ENCODE results near the gene UGT1A9. TPM values are rescaled to one million over a fixed set of nuclear protein-coding genes. Genes with fewer than 3 reads are reported as not detected.
"Not testable (repeated sequence)": the region's sequence is repeated elsewhere in the genome, so short reads cannot be mapped to it uniquely, and the experiment has no call there.

Gene UGT1A9
- total RNA-seq, 8 experiments from 2014 or later, result 0.19 to 2.3 (median 0.45) TPM; not detected in 4

DNA sequence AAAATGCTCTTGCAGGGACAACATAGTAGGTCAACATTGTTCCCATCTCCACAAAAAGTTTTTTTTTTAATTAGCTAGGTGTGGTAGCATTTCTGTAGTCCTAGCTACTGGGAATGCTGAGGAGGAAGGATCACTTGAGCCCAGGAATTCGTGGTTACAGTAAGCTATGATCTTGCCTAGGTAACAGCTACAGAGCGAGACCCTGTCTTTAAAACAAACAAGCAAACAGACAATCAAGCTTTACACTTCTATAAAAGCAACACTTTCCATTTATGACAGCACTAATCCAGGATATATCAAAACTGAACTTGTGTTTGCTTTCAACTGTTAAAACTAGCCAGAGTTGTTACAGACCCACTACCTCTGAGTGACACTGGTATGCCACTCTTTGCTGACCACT lies 69.2 kb downstream of the UGT1A9 start:
- WGBS, 10 experiments, result 20 to 81% (median 53%) methylated on average over 1 to 2 of the region's 2 CpGs; no CpG with 5 or more reads in 4 of the 10 experiments
- Histone ChIP-seq H3K27ac (no peak overlapping the region), H3K4me1 (replicated peaks in 1 of 2) (no peaks in the 10 kb centered on the region), H3K4me3 (no peak overlapping the region)
- ATAC-seq (replicated peaks in 6 of 8), result peak in 1 of 8 experiments; percentile 30
- in situ Hi-C loops (cut with MboI; ENCODE audit: low pct_unique_long_range_greater_than_20kb in 2 of 9, low sequenced_read_pairs in 9 of 9, unreplicated experiment in 9 of 9), result no loop called here

DNA sequence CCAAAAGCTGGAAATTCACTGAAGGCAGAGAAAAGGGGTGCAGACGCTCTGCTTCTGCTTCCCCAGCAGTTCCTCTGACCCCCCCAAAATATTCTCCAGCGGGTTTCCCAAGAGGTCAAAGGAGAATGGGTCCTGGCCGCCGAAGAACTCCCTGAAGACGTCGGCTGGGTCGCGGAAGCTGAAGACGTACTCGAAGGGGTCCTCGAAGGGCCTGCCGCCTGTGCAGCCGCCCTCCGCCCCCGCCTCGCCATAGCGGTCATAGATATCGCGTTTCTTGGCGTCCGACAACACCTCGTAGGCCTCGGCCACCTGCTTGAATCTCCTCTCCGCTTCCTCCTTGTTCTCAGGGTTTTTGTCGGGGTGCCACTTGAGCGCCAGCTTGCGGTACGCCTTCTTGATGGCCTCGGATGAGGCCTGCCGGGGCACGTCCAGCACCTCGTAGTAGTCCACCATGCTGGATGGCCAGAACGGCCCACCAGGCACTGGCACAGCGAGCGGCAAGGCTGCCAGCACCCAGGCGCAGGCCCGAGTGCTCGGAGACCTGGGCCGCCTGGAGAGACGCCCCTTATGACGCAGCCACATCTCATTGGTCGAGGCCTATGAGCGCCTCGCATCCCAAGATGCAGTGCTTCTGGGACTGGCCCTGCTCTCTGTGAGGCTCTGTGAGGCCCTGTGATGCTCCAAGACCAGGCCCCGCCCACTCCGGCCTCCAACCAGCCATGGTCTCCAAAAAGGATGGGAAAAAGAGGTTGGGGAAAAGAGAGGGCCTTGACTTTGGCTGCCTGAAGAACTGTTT lies 72.0 kb downstream of the UGT1A9 start:
- Histone ChIP-seq H3K4me3 (no peak overlapping the region), H3K4me1 (replicated peaks in 1 of 2) (no peaks in the 10 kb centered on the region), H3K27ac (no peak overlapping the region)
- ATAC-seq (replicated peaks in 6 of 8), result no peak
- WGBS, 10 experiments, result 96 to 100% (median 96%) methylated on average over 4 to 13 of the region's 46 CpGs; no CpG with 5 or more reads in 7 of the 10 experiments
- in situ Hi-C loops (cut with MboI; ENCODE audit: low pct_unique_long_range_greater_than_20kb in 2 of 9, low sequenced_read_pairs in 9 of 9, unreplicated experiment in 9 of 9), result no loop called here

DNA sequence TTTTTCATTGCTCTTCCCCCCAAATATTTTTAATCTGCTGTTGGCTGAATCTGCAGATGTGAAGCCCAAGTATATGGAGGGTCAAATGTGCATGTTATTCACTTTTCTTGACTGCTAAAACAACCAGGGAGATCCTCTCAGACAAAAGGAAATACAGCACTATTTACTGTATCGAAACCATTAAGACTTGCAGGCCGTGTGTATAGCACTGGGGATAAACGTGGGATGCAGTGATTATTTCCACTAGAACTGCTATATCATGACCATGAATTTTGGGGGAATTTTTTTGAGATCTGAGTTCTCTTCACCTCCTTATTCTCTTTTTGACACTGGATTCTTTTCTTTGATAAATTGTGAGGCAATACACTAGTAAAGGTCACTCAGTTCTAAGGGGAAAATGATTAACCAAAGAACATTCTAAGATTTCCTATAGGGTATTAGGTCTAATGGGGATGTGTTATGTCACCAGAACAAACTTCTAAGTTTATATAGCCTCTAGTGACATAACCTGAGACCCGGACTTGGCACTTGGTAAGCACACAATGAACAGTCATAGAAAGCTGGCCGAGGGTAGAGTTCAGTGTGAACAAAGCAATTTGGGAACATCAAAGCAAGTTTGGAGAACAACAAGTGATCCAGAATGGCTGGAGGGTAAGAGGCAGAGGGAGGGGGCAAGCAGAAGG lies 73.5 kb downstream of the UGT1A9 start:
- WGBS, 10 experiments, result 6 to 94% (median 38%) methylated on average over 1 to 3 of the region's 5 CpGs; no CpG with 5 or more reads in 3 of the 10 experiments
- Histone ChIP-seq H3K4me1 (replicated peaks in 1 of 2) (no peaks in the 10 kb centered on the region), H3K4me3 (no peak overlapping the region), H3K27ac (no peak overlapping the region)
- in situ Hi-C loops (cut with MboI; ENCODE audit: low pct_unique_long_range_greater_than_20kb in 2 of 9, low sequenced_read_pairs in 9 of 9, unreplicated experiment in 9 of 9), result no loop called here
- ATAC-seq (replicated peaks in 6 of 8), result no peak

- WGBS, 10 experiments, result 60% methylated on average over 1 of the region's 2 CpGs; no CpG with 5 or more reads in 9 of the 10 experiments
- H3K4me1 ChIP-seq (replicated peaks in 1 of 2); H3K4me3 ChIP-seq; in situ Hi-C loops (cut with MboI; ENCODE audit: low pct_unique_long_range_greater_than_20kb in 2 of 9, low sequenced_read_pairs in 9 of 9, unreplicated experiment in 9 of 9); ATAC-seq (replicated peaks in 6 of 8); H3K27ac ChIP-seq: not testable (repeated sequence)
Observed at GRCh38 chr2:233745838-233746237, 74.1 kb downstream of the UGT1A9 start.

DNA sequence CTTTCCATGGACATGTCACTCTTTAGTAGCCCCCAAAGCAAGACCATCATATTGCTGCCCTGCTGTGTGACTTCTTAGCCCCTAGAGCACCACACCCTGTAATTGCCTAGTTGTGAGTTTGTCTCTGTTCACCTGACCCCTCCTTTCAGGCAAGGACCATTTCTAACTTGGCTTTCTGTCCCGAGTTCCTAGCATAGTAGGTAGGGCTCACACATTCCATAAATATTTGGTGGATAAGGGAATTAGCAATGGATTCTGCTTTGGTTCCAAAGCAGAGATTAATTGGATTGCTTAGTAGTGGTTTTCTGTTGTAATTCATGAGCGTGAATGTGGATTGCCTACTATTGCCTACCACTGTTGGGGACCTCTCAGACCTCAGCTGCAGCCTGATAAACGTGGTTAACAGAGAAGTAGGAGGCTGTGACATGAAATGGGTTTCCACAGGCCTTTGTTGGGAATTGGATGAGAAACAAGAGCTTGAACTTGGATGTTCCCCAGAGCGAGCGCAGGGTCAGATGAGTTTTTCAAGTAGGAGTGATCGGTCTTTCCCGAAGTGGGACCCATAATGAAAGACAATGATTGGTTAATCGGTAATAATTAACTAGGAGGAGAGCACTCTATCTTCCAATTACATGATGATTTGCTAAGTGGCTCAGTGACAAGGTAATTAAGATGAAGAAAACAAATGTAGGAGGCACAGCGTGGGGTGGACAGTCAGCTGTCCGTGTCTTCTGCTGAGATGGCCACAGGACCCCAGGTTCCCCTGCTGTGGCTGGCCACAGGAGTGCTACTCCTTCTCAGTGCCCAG lies 75.0 kb downstream of the UGT1A9 start:
- Histone ChIP-seq H3K4me3 (no peak overlapping the region), H3K4me1 (replicated peaks in 1 of 2) (no peaks in the 10 kb centered on the region), H3K27ac (no peak overlapping the region)
- 33 to 87% (median 53%) methylated on average over 1 to 9 of the region's 10 CpGs for WGBS, 10 experiments
- peak in 2 of 8 experiments; percentile 19 to 23 for ATAC-seq (replicated peaks in 6 of 8)
- in situ Hi-C loops (cut with MboI; ENCODE audit: low pct_unique_long_range_greater_than_20kb in 2 of 9, low sequenced_read_pairs in 9 of 9, unreplicated experiment in 9 of 9), result no loop called here

DNA sequence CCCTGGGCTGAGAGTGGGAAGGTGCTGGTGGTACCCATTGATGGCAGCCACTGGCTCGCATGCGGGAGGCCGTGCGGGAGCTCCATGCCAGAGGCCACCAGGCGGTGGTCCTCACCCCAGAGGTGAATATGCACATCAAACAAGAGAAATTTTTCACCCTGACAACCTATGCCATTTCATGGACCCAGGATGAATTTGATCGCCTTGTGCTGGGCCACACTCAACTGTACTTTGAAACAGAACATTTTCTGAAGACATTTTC lies 75.5 kb downstream of the UGT1A9 start:
- H3K27ac ChIP-seq, result no peak overlapping the region
- in situ Hi-C loops (cut with MboI; ENCODE audit: low pct_unique_long_range_greater_than_20kb in 2 of 9, low sequenced_read_pairs in 9 of 9, unreplicated experiment in 9 of 9), result no loop called here

DNA sequence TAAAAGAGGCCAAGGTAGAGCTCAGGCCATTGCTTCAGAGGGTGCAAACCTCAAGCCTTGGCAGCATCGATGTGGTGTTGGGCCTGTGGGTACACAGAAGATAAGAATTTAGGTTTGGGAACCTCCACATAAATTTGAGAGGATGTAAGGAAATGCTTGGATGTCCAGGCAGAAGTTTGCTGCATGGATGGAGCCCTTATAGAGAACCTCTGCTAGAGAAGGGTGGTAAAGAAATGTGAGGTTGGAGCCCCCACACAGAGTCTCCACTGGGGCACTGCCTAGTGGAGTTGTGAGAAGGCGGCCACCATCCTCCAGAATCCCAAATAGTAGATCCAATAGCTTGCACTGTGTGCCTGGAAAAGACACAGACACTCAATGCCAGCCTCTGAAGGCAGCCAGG lies 79.0 kb downstream of the UGT1A9 start:
- H3K4me1 ChIP-seq (replicated peaks in 1 of 2); H3K4me3 ChIP-seq; H3K27ac ChIP-seq; in situ Hi-C loops (cut with MboI; ENCODE audit: low pct_unique_long_range_greater_than_20kb in 2 of 9, low sequenced_read_pairs in 9 of 9, unreplicated experiment in 9 of 9); ATAC-seq (replicated peaks in 6 of 8): not testable (repeated sequence)
- 40% methylated on average over 1 of the region's 2 CpGs; no CpG with 5 or more reads in 9 of the 10 experiments for WGBS, 10 experiments

More for the DNA sequence above, 75.5 kb downstream of the UGT1A9 start:
- H3K4me1 ChIP-seq (replicated peaks in 1 of 2), result no peaks in the 10 kb centered on the region
- no peak for ATAC-seq (replicated peaks in 6 of 8)
- no peak overlapping the region for H3K4me3 ChIP-seq
- 60 to 100% (median 68%) methylated on average over 1 to 6 of the region's 6 CpGs; no CpG with 5 or more reads in 5 of the 10 experiments for WGBS, 10 experiments

DNA sequence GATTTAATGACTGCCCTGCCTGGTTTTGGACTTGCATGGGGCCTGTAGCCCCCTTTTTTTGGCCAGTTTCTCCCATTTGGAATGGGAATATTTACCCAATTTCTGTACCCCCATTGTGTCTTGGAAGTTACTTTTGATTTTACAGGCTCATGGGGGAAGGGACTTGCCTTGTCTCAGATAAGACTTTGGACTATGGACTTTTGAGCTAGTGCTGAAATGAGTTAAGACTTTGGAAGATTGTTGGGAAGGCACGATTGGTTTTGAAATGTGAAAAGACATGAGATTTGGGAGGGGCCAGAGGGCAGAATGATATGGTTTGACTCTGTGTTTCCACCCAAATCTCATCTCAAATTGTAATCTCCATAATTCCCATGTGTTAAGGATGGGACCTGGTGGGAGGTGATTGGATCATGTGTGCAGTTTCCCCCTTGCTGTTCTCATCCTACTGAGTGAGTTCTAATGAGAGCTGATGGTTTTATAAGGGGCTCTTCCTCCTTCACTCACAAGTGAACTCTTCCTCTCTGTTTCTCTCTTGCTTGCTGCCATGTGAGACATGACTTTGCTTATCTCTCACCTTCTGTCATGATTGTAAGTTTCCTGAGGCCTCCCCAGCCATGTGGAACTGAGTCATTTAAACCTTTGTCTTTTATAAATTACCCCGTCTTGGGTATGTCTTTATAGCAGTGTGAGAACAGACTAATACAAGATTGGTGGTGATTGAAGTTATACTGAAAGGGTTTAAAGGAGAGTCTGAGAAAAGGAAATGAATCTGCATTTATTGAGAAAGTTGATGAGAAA lies 79.7 kb downstream of the UGT1A9 start:
- H3K27ac ChIP-seq; H3K4me1 ChIP-seq (replicated peaks in 1 of 2); H3K4me3 ChIP-seq; in situ Hi-C loops (cut with MboI; ENCODE audit: low pct_unique_long_range_greater_than_20kb in 2 of 9, low sequenced_read_pairs in 9 of 9, unreplicated experiment in 9 of 9); ATAC-seq (replicated peaks in 6 of 8): not testable (repeated sequence)
- 7 to 100% (median 50%) methylated on average over 1 to 2 of the region's 2 CpGs; no CpG with 5 or more reads in 1 of the 10 experiments for WGBS, 10 experiments

- no peak for ATAC-seq (replicated peaks in 6 of 8)
- in situ Hi-C loops (cut with MboI; ENCODE audit: low pct_unique_long_range_greater_than_20kb in 2 of 9, low sequenced_read_pairs in 9 of 9, unreplicated experiment in 9 of 9), result no loop called here
- 90 to 100% (median 100%) methylated on average over 2 to 13 of the region's 44 CpGs; no CpG with 5 or more reads in 5 of the 10 experiments for WGBS, 10 experiments
- H3K27ac ChIP-seq, result no peak overlapping the region
- H3K4me3 ChIP-seq, result no peak overlapping the region
- no peaks in the 10 kb centered on the region for H3K4me1 ChIP-seq (replicated peaks in 1 of 2)
Observed at GRCh38 chr2:233754872-233755611, 83.3 kb downstream of the UGT1A9 start.

DNA sequence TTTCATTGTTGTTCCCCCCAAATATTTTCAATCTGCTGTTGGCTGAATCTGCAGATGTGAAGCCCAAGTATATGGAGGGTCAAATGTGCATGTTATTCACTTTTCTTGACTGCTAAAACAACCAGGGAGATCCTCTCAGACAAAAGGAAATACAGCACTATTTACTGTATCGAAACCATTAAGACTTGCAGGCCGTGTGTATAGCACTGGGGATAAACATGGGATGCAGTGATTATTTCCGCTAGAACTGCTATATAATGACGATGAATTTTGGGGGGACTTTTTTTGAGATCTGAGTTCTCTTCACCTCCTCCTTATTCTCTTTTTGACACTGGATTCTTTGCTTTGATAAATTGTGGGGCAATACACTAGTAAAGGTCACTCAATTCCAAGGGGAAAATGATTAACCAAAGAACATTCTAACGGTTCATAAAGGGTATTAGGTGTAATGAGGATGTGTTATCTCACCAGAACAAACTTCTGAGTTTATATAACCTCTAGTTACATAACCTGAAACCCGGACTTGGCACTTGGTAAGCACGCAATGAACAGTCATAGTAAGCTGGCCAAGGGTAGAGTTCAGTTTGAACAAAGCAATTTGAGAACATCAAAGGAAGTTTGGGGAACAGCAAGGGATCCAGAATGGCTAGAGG lies 84.9 kb downstream of the UGT1A9 start:
- no peak for ATAC-seq (replicated peaks in 6 of 8)
- Histone ChIP-seq H3K4me1 (replicated peaks in 1 of 2) (no peaks in the 10 kb centered on the region), H3K4me3 (no peak overlapping the region), H3K27ac (no peak overlapping the region)
- WGBS, 10 experiments, result 0 to 88% (median 70%) methylated on average over 1 to 5 of the region's 7 CpGs; no CpG with 5 or more reads in 1 of the 10 experiments
- in situ Hi-C loops (cut with MboI; ENCODE audit: low pct_unique_long_range_greater_than_20kb in 2 of 9, low sequenced_read_pairs in 9 of 9, unreplicated experiment in 9 of 9), result no loop called here

DNA sequence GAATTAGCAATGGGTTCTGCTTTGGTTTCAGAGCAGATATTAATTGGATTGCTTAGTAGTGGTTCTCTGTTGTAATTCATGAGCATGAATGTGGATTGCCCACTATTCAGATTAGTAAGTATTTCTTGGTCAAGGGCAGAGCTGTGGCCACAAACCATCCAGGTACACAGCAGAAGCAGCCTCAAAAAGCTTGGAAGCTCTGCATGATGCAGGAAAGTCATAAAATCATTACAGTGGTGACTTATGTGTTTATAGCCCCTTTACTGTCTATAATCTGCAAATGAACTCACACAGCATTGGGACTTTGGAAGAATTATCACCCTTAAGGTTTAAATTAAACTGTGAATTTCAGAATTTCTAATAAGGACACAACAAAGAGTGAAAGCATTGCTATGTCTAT lies 86.4 kb downstream of the UGT1A9 start:
- ATAC-seq (replicated peaks in 6 of 8), result no peak
- in situ Hi-C loops (cut with MboI; ENCODE audit: low pct_unique_long_range_greater_than_20kb in 2 of 9, low sequenced_read_pairs in 9 of 9, unreplicated experiment in 9 of 9), result no loop called here

DNA sequence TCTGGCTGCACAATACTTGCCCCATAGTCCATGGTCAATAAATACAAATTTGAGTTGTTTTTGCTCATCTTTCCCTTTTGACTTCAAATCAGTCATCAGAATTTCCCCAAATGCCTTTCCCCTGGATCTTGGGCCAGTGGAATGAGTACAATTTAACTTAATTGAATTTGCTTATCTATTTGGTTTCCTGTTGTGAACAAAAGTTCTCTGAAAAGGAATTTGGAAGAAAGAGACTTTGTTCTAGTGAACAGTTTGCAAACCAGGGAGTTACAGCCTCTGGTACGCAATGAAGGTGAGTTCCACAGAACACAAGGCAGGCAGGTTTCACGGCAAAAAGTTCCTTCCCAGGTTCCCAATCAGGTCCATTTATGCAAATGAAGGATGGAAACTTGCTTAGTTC lies 87.2 kb downstream of the UGT1A9 start:
- in situ Hi-C loops (cut with MboI; ENCODE audit: low pct_unique_long_range_greater_than_20kb in 2 of 9, low sequenced_read_pairs in 9 of 9, unreplicated experiment in 9 of 9), result no loop called here
- ATAC-seq (replicated peaks in 6 of 8), result no peak
- WGBS, 10 experiments, result 83 to 100% (median 90%) methylated on average over 1 to 2 of the region's 2 CpGs; no CpG with 5 or more reads in 1 of the 10 experiments
- H3K4me1 ChIP-seq (replicated peaks in 1 of 2), result no peaks in the 10 kb centered on the region
- no peak overlapping the region for H3K27ac ChIP-seq
- no peak overlapping the region for H3K4me3 ChIP-seq

More for the DNA sequence above, 86.4 kb downstream of the UGT1A9 start:
- Histone ChIP-seq H3K4me1 (replicated peaks in 1 of 2) (no peaks in the 10 kb centered on the region), H3K4me3 (no peak overlapping the region), H3K27ac (no peak overlapping the region)

All from motor neuron (in vitro differentiated cells).